Right ventricle myocardium inferior (tissue), 1 donor: ENCODE measurements around the gene DNAJB8. TPM values are rescaled to one million over a fixed set of nuclear protein-coding genes. Genes with fewer than 3 reads are reported as not detected.
A peak's percentile ranks its signal among the peaks of the same experiment; 100 is the strongest.

Experiments
- ATAC-seq: fragments of 200-7000 bp; cut with Tn5 transposase; one replicate; pipeline ENCODE4 v1.9.1; 2020; ENCODE audit warnings: mild to moderate bottlenecking, moderate library complexity
- DNase-seq: peaks from one replicate; pipeline ENCODE4 v3.0.0; 2021; ENCODE audit errors: missing footprints
- intact Hi-C: fragments of 100-400 bp; cut with DNase I; formaldehyde crosslinking; loops from one replicate; pipeline ENCODE4 v1.11.0; 2022
- total RNA-seq: library from RNA; stranded (reverse); fragmentation: NEBNext Ultra II Directional; extraction: Animal tissue kit (Norgen Biotek cat#: 25700); gene quantifications from one replicate; pipeline ENCODE4 v1.2.1, GENCODE V29; 2021
- donor health status: DM: no; HTN: yes; CAD: no; lungs with severe emphysema.

Gene DNAJB8
- total RNA-seq, 1 donor from 2014 or later = not detected

DNA sequence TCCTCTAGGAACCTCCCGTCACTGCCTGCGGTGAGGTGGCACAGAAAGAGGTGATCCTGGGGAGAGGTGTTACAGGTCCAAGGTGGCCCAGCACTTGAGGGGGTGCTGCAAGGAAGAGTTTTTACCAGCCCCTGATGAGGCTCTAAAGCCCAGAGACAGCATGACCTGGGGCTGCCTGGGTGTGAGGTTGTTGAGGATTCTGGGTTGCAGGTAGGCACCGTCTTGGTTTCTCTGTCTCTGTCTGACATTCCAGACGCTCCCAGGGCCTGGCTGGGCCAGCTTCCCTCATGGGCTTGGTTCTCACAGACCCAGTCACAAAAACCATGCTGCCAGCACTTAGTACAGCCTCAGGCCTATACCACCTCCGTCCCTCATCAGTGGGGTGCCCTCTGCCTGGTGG lies 31.1 kb downstream of the DNAJB8 start:
- intact Hi-C loops = no loop called here
- ATAC-seq (no peak), DNase-seq (no peak)

DNA sequence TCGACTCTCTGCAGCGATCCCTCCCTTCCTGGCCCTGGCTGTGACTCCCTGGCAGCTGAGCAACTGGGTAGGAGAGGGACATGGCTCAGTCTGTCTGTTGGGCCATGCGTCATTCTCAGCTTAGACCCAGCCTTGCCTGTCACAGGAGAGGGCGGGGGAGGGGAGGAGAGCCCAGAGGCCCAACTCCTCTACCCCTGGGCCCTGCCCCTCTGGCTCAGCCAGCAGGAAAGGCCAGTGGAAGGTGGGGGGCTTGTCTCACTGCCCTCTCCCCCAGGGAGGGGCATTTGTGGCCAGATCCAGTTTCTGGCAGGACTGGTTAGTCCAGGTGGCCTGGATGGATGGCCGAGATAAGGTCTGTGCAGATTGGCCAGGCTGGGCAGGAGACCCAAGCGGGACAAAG lies 31.6 kb downstream of the DNAJB8 start:
- peak; percentile 31 for DNase-seq
- intact Hi-C loops = no loop called here
- no peak for ATAC-seq

DNA sequence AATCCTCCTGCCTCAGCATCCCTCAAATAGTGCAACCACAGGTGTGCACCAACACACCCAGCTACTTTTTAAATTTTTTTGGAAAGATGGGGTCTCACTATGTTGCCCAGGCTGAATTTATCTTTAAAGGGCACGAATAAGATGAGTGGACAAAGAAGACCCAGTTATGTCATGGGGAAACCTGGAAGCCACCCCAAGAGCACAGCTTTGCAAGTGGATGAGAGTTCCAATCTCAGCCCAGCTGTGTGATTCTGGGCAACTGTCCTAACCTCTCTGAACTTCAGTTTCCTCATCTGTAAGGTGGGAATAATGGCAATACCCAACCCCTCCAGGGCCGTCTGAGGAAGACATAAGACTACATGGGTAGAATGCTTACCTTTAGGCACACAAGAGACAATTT lies 32.2 kb downstream of the DNAJB8 start:
- DNase-seq = peak; percentile 6
- intact Hi-C loops = no loop called here
- ATAC-seq = no peak

DNA sequence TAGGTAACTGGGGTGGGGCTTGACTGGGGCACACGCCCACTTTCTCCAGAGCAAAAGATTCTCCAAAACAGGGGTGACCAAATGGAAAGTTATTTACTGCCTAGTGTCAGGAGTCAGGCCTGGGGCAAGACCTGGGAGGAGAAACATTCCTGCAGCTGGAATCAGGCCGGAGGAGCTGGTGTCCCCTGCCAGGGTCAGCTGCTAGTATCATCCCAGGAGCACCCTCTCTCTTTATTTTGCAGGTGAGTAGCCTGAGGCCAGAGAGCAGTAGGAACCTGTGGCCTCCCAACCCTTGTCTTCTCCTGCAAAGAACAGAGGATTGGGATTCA lies 32.9 kb downstream of the DNAJB8 start:
- DNase-seq = no peak
- ATAC-seq = no peak
- intact Hi-C loops = no loop called here

DNA sequence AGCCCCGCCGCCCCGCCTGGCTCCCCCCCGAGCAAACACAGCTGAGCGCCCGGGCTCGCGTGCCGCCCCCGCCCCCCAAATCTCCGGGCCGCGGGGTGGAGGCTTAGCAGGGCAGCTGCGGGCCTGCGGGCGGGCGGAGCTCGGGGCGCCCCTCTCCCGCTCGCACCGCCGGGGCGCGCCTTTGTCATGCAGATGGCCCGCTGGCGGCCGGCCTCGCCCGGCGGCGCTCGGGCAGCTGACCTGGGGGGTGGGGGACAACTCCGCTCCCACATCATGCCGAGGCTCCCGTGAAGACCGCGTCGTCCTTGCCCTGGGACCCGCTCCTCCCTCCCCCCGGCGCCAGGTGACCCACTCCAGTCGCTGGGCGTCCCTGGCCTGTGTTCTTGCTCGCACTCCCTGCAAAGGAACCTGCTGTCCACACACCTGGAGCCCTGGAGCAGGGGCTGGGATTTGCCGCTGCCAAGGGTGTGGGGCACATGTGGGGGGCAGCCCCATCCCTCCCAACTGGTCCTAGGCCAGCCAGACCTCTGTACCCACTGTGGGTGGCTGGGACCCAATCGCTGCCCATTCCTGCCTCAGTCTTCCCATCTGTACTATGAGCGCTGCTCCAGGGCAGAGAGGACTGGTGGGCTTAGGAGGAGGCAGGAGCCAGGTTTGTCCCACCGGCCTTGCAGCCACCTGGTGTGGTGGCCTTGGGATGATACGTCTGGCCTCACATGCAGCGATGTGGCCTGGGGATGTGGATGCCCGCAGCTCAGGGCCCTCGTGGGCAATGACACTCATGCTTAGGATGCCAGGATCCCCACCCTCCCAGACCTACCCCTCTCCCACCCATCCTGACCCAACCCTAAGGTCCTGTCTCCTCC lies 33.5 kb downstream of the DNAJB8 start:
- intact Hi-C loops = no loop called here
- ATAC-seq = no peak
- DNase-seq = peak; percentile 67

DNA sequence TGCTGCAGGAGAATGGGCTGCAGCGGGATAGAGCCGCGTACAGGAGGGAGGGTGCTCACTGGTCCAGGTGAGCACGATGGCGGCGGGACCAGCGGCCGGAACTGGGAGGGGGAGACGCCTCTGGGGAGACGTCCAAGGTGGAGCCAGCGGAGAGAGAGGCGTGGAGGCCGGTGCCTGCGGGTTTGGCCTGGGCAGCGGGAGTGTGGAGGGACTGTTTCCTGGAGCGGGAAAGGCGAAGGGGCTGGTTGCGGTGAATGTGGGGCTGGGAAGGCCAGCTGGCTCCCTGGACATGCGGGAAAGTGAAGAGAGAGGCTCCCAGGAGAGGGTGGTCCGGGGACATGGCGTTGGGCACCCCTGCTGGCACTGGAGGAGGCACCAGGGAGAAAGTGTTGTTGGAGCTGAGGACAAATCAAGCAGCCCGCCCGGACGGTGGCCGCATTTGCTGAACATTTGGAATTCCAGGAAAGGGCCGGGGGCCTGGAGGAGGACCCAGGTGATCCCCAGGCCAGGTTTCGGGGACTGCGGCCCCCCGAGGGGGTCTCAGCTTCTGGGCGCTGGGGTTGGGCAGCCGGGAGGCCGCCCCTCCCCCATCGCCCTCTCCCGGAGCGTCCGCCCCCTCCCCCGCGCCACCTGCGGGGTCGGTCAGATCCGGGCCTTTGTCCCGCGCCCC lies 34.3 kb downstream of the DNAJB8 start:
- DNase-seq (peak; percentile 62), ATAC-seq (no peak)
- intact Hi-C loops = no loop called here

DNA sequence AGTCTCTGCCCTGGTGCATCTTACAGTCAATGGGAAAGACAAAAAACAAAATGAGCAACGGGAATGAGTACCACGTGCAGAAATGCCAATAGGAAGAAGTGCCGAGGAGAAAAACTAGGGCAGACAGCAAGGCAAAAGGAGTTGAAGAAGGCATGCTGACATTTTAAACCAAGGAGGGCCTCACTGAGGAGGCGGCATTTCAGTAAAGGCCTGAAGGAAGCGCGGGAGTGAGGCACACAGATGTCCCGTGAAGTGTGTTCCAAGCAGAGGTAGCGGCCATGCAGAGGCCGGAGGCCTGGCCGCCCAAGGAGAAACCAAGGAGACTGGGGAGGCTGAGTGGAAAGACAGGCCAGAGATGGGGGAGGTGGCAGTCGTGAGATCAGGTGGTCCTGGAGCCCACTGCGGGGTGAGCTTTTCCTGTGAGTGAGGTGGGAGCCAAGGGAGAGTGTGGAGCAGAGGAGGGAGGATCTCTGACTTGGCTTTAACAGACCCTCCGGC lies 34.8 kb downstream of the DNAJB8 start:
- no peak for ATAC-seq
- intact Hi-C loops = no loop called here
- DNase-seq = no peak

DNA sequence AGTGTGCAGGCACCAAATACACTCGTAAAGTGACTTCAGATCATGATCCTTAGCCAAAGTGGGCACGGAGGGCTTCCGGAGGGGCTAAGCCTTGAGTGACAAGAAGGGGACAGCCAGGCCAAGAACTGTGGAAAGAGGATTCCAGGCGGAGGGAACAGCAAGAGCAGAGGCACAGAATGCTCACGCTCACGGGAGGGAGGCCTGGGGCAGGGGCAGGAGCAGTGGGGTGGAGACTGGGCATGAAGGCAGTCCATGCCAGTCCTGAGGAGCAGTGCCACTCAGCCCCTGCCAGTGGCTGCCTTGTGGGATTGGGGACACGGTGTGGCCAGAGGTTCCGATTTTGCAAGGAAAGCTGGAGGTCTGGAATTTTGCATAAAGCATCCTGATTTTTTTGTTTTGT lies 36.0 kb downstream of the DNAJB8 start:
- intact Hi-C loops = no loop called here
- ATAC-seq (no peak), DNase-seq (peak; percentile 9)

DNA sequence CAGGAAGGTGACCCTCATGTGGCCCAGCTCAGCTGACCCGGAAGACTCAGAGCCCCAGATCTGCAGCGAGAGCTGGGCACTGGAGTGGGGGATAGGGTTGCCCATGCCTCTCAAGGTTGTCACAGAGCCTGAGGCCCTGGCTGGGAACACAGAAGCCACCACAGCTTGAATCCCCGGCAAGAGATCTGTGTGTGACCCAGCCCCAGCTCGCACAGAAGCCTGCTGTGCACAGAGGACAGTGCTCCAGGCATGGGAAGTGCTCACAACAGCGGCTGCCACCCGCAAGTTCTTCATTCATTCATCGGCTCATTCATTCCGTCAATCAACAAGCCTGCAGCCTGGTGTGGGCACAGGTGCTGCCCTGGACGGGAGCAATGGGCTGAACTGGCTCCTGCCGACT lies 36.4 kb downstream of the DNAJB8 start:
- no peak for ATAC-seq
- DNase-seq = no peak
- intact Hi-C loops = no loop called here

DNA sequence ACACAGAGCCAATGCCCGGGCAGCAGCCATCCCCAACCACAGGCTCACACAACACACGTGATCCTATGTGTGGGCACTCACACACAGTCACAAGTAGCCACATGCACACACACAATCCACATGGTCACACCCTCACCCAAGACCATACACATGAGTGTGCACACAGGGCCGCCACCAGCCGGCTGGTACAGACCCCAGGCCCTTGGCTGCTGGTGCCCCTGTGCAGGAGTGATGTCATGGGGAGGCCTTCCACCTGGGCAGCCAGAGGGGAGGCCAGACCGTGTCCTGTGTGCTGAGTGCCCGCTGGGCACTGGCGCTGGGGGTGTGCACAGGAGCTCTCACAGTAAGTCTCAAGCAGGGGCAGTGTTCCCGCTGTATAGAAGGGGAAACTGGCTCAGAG lies 36.9 kb downstream of the DNAJB8 start:
- intact Hi-C loops = loop anchor here (5.0 kb wide), 2 partner anchors 68 to 153 kb away; no protein-coding TSS in a partner anchor
- ATAC-seq (no peak), DNase-seq (peak; percentile 66)

DNA sequence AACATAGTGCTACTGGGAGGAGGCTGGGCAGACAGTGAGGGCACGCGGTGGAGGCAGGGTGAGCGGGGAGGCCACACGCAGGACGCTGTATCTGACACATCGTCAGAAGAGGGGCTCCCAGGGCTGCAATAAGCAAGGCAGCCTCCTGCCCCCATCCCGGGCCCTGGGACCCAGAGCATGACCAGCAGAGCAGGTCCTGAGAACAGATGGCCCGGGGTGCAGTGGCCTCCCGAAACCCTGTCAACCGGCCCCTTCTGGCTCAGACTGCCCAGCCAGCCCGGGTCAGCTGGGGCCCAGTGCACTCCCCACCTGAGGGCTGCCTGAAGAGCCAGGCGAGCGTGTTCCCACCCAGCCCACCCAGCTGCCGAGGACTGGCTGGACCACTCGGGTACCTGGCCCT lies 37.4 kb downstream of the DNAJB8 start:
- peak; percentile 53 for DNase-seq
- ATAC-seq = no peak
- intact Hi-C loops = loop anchor here (5.0 kb wide), 2 partner anchors 68 to 153 kb away; no protein-coding TSS in a partner anchor

DNA sequence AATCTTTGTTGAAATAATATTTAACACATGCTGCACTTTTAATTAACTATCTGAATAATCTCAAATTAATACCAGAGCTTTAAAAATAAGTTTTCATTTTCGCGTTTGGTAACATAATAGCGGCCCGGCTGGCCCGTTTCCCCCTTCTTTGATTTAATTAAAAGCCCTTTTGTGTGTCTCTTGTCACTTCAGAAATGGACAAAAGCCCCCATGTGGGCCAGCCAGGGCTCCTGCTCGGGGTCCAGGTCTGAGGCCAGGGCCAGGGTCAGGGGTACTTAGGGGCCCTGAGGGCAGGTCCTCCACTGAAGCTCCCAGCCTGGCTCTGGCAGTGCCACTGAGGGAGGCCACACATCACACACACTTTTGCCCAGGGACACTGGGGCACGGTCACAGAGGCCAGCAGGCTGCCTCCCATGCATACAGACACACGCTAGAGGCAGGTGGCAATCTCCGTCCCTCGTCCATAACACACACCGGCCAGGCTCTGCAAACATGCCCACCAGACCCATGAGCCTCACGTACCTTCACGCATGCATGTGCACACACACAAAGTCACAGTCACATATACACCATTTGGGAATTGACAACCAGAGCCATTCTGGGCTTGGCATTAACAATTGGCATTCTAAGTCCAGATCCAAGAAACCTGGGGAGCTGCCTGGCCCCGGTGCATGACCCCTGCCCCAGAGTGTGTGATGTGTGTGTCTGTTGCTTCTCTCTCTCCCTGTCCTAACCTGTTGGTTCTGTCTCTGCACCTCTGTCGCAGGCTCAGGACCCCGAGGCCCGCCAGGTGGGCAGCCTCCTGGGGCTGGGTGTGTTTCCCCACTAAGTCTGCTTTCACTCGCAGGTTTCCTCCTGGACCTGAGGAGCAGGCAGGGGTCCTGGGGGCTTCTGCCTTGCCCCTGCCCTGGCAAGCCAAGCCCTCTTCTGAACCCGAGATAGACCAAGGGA lies 38.5 kb downstream of the DNAJB8 start:
- no peak for ATAC-seq
- peak; percentile 33 for DNase-seq
- intact Hi-C loops = loop anchor here (2.0 to 5.0 kb wide), 3 partner anchors 69 to 181 kb away; no protein-coding TSS in a partner anchor

DNA sequence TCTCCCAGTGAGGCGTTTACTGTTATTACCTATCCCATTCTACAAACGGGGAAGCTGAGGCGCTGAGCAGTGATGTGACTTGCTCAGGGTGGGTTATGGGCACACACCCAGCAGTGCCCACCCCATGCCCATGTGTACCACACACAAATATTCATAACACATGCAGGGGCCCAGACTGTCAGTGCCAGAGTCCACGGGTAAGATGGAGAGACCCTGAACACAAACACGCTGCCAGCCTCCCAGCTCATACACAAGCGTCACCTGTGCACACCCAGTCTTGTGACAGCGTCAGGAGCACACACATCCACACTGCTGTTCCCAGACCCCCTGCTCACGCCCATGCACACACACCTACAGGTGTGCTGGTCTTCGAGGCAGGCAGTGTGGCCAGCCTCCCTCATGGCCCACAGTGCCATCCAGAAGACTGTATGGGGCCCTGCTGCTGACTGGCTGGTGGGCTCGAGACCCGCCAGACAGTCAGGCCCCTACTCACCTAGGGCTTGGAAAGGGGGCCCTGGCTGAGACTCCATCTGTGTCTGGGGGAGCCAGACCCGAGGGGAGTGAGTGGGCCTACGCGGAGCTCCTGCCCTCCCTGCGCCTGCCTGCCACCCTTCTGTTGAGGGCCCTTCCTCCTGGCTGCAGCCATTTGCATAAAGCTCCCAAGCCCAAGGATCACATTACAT lies 39.4 kb downstream of the DNAJB8 start:
- DNase-seq = peak; percentile 35
- intact Hi-C loops = loop anchor here (2.0 to 5.0 kb wide), 3 partner anchors 70 to 181 kb away; no protein-coding TSS in a partner anchor
- no peak for ATAC-seq

DNA sequence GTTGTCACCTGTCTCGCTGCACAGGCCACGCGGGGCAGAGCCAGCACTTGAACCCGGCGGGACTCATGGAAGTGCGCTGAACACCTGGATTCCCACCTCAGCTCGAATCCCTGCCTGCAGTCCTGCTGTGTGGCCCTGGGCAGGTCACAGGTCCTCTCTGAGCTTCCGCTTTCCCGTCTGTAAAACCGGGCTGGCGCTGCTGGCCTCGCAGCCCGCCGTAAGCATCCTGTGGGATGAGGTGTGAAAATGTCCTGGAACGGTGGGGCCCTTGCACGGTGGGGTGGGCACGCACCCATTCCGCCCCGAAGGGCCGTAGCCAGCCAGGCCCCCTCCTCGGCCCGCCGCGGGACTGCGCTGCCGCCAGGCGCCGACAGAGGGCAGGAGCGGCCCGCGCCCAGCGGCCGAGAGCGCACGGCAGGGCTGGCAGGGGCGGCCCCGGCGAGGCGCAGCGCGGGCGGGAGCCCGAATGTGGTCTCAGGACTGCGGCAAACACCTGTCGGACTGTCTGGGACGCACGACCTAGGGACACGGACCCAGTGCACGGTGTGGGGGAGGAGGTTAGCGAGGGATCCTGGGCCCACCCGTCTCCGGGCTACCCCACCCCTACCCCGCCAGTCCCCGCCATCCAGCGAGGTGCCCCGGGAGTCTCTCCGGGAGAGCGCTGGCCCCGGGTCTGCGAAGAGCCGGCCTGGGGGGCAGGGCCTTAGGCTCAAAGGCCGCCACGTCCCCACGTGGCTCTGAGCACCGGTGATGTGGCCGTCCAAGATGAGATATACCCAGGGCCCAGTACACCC lies 40.4 kb downstream of the DNAJB8 start:
- intact Hi-C loops = loop anchor here (2.0 to 5.0 kb wide), 3 partner anchors 71 to 182 kb away; no protein-coding TSS in a partner anchor
- peak; percentile 86 for ATAC-seq

DNA sequence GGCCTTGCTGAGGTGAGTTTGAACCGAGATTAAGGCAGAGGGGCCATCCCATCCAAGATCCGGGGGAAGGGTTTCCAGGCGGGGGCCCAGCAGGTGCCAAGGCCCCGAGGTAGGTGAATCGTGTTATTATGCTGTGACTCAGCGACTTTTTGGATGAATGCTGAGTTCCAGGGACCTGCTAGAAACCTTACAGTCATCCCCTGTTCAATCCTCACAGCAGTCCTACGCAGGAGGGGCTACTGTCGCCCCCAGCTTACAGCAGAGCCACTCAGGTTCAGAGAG lies 40.9 kb downstream of the DNAJB8 start:
- ATAC-seq = no peak

More for the DNA sequence above, 40.4 kb downstream of the DNAJB8 start:
- peak; percentile 79 for DNase-seq

DNA sequence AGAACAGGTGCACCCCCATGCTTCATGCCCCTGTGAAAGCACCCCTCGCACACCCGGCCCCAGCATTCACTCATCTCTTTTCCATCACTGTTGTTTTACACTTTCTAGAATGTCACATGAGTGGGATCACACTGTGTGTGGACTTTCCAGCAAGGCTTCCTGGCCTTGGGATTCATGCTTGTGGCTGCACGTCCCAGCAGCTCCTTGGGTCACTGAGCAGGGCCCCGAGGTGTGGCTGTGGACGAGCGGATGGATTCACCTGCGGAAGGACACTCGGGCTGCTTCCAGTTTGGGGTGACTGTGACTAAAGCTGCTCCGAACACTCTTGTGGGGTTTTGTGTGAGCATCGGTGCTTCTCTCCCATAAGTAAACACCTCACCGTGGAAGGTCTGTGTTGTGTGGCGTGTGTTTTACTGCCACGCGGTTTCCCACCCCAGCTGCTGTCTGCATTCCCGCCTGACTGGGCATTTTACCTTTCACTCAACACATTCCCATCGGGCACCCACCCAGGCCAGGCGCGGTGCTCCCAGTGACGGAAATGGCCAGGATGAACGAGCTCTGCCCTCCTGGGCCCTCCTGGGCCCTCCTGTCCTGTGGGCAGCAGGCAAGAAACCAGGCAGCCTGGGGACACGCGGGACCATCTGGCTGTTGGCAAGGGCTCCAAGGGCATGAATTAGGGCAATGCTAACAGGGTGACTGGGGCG lies 41.4 kb downstream of the DNAJB8 start:
- intact Hi-C loops = loop anchor here (5.0 kb wide), 2 partner anchors 72 to 157 kb away; no protein-coding TSS in a partner anchor
- DNase-seq (peak; percentile 62), ATAC-seq (peak; percentile 58)

More for the DNA sequence above, 40.9 kb downstream of the DNAJB8 start:
- no peak for DNase-seq
- intact Hi-C loops = loop anchor here (2.0 to 5.0 kb wide), 3 partner anchors 72 to 183 kb away; no protein-coding TSS in a partner anchor
